HCT116 (cell line): ENCODE results near the gene MSRB2.

Experiments
- CTCF ChIP-seq, 3 experiments: fragments of 200-600 bp in 1 of 3; sonication (generic) in 1 of 3; IDR thresholded peaks in 2 of 3; conservative IDR thresholded peaks in 1 of 3; 2 replicates each; pipeline ENCODE4 v1.5.1; 2012 to 2017; ENCODE audit warnings: low read depth in 2 of 3, low read length in 2 of 3, antibody characterized with exemption in 1 of 3, borderline replicate concordance in 1 of 3, control low read depth in 1 of 3, mild to moderate bottlenecking in 1 of 3, mixed read lengths in 1 of 3, mixed run types in 1 of 3, moderate library complexity in 1 of 3; ENCODE audit not compliant: insufficient read depth in 1 of 3
- EZH2phosphoT487 ChIP-seq: fragments of 200-600 bp; IDR thresholded peaks from 2 replicates; pipeline ENCODE4 v1.6.1; 2018; ENCODE audit warnings: antibody characterized with exemption, borderline replicate concordance

- no peak for TF ChIP-seq CTCF (IDR thresholded peaks at IDR 0.05 in 2 of 3, conservative IDR thresholded peaks at IDR 0.05 in 1 of 3; ENCODE audit: borderline replicate concordance in 1 of 3, insufficient read depth in 1 of 3, low read depth in 2 of 3, low read length in 2 of 3)
- no peak for TF ChIP-seq EZH2phosphoT487
These were observed 30.0 kb upstream of the MSRB2 start for GRCh38 chr10:23065181-23065948.
